ENCODE data around the gene GRIK3.

Gene GRIK3

GRCh38 chr1:36950604-36951291 is 83.6 kb downstream of the GRIK3 start:
- no peak overlapping the region for H3K4me3 ChIP-seq (ENCODE audit: low read depth, low read length)
- in situ Hi-C loops (cut with HindIII; ENCODE audit: low sequenced_read_pairs): no loop called here
- no peak for TF ChIP-seq CTCF (IDR thresholded peaks at IDR 0.05; ENCODE audit: low read depth, low read length)
- no peak for DNase-seq (ENCODE audit: low read depth, low spot score)

- no peak overlapping the region for H3K4me3 ChIP-seq (ENCODE audit: low read depth, low read length)
- TF ChIP-seq CTCF (IDR thresholded peaks at IDR 0.05; ENCODE audit: low read depth, low read length): no peak
- no peak for DNase-seq (ENCODE audit: low read depth, low spot score)
- in situ Hi-C loops (cut with HindIII; ENCODE audit: low sequenced_read_pairs): no loop called here
Observed at GRCh38 chr1:36948606-36949005, 85.7 kb downstream of the GRIK3 start.

- TF ChIP-seq CTCF (IDR thresholded peaks at IDR 0.05; ENCODE audit: low read depth, low read length): no peak
- no peak for DNase-seq (ENCODE audit: low read depth, low spot score)
- H3K4me3 ChIP-seq (ENCODE audit: low read depth, low read length): no peak overlapping the region
- in situ Hi-C loops (cut with HindIII; ENCODE audit: low sequenced_read_pairs): no loop called here
Observed at GRCh38 chr1:36948147-36948546, 86.2 kb downstream of the GRIK3 start.

GRCh38 chr1:36947384-36947783 is 86.9 kb downstream of the GRIK3 start:
- no peak for DNase-seq (ENCODE audit: low read depth, low spot score)
- in situ Hi-C loops (cut with HindIII; ENCODE audit: low sequenced_read_pairs): no loop called here
- TF ChIP-seq CTCF (IDR thresholded peaks at IDR 0.05; ENCODE audit: low read depth, low read length): no peak
- no peak overlapping the region for H3K4me3 ChIP-seq (ENCODE audit: low read depth, low read length)

GRCh38 chr1:36944883-36945282 is 89.4 kb downstream of the GRIK3 start:
- in situ Hi-C loops (cut with HindIII; ENCODE audit: low sequenced_read_pairs): no loop called here
- TF ChIP-seq CTCF (IDR thresholded peaks at IDR 0.05; ENCODE audit: low read depth, low read length): no peak
- no peak for DNase-seq (ENCODE audit: low read depth, low spot score)
- no peak overlapping the region for H3K4me3 ChIP-seq (ENCODE audit: low read depth, low read length)

GRCh38 chr1:36942148-36942547 is 92.2 kb downstream of the GRIK3 start:
- no peak for DNase-seq (ENCODE audit: low read depth, low spot score)
- no peak for TF ChIP-seq CTCF (IDR thresholded peaks at IDR 0.05; ENCODE audit: low read depth, low read length)
- in situ Hi-C loops (cut with HindIII; ENCODE audit: low sequenced_read_pairs): no loop called here
- H3K4me3 ChIP-seq (ENCODE audit: low read depth, low read length): no peak overlapping the region
